Smooth muscle cell (in vitro differentiated cells): ENCODE data around the gene HMGN4. TPM values are rescaled to one million over a fixed set of nuclear protein-coding genes. Genes with fewer than 3 reads are reported as not detected.

Experiments
- DNase-seq: peaks from one replicate; lab custom pipeline; 2025; ENCODE audit not compliant: unreplicated experiment; lab: John Stamatoyannopoulos, UW
- H2AFZ ChIP-seq: fragments of 200-600 bp; sonication (generic); 2 replicates; pipeline ENCODE4 v1.6.0; 2016; ENCODE audit warnings: antibody characterized with exemption, low read depth, mild to moderate bottlenecking
- H3F3A ChIP-seq: fragments of 200-600 bp; sonication (generic); 2 replicates; pipeline ENCODE4 v1.6.0; 2017; ENCODE audit warnings: antibody characterized with exemption, low read depth
- H3K27ac ChIP-seq: fragments of 200-600 bp; sonication (generic); 2 replicates; pipeline ENCODE4 v1.5.1; 2016; ENCODE audit warnings: low read depth, mild to moderate bottlenecking
- H3K27me3 ChIP-seq: fragments of 200-600 bp; sonication (generic); 2 replicates; pipeline ENCODE4 v1.6.1; 2016; ENCODE audit warnings: low read depth, mild to moderate bottlenecking
- H3K36me3 ChIP-seq: fragments of 200-600 bp; sonication (generic); 2 replicates; pipeline ENCODE4 v1.5.1; 2016; ENCODE audit warnings: low read depth
- H3K4me1 ChIP-seq: fragments of 200-600 bp; sonication (generic); 2 replicates; pipeline ENCODE4 v1.5.1; 2016; ENCODE audit warnings: low read depth
- H3K4me2 ChIP-seq: fragments of 200-600 bp; sonication (generic); 2 replicates; pipeline ENCODE4 v1.6.0; 2016; ENCODE audit warnings: mild to moderate bottlenecking
- H3K4me3 ChIP-seq: fragments of 200-600 bp; sonication (generic); 2 replicates; pipeline ENCODE4 v1.5.1; 2016; ENCODE audit warnings: mild to moderate bottlenecking
- H3K79me2 ChIP-seq: fragments of 200-600 bp; sonication (generic); 2 replicates; pipeline ENCODE4 v1.6.0; 2016; ENCODE audit warnings: low read depth, mild to moderate bottlenecking
- H3K9ac ChIP-seq: fragments of 200-600 bp; sonication (generic); 2 replicates; pipeline ENCODE4 v1.6.0; 2016; ENCODE audit warnings: low read depth
- H3K9me3 ChIP-seq: fragments of 200-600 bp; sonication (generic); replicated peaks from 2 replicates; pipeline ENCODE4 v1.5.1; 2016; ENCODE audit warnings: low read depth
- H4K20me1 ChIP-seq: fragments of 200-600 bp; sonication (generic); 2 replicates; pipeline ENCODE4 v1.6.0; 2016; ENCODE audit warnings: low read depth
- WGBS: methylation state at CpG from one replicate; pipeline ENCODE4 v1.1.7; 2016; ENCODE audit warnings: low lambda C conversion rate; 5-methylcytosine and 5-hydroxymethylcytosine counted together
- polyA plus RNA-seq: library from polyadenylated mRNA; unstranded; fragments of >200 nt; fragmentation: Nextera tagmentation; extraction: Ambion mirVana; gene quantifications from 2 replicates; pipeline ENCODE4 v1.2.1, GENCODE V29; 2016
- total RNA-seq: library from RNA; depleted of rRNA; stranded (reverse); fragments of >200 nt; gene quantifications from 2 replicates; pipeline ENCODE4 v1.2.3, GENCODE V29; 2014
- TF ChIP-seq, protein P1 (sequence below): fragments of 200-600 bp; sonication (generic); IDR thresholded peaks from 2 replicates; pipeline ENCODE4 v1.5.1; 2017; ENCODE audit warnings: borderline replicate concordance, mild to moderate bottlenecking, antibody characterized with exemption; ENCODE audit not compliant: insufficient read depth, poor library complexity, severe bottlenecking

HMGN4 gene
- total and polyA plus RNA-seq, 2 experiments from 2014 or later: 39.4 to 53.6 TPM

DNA sequence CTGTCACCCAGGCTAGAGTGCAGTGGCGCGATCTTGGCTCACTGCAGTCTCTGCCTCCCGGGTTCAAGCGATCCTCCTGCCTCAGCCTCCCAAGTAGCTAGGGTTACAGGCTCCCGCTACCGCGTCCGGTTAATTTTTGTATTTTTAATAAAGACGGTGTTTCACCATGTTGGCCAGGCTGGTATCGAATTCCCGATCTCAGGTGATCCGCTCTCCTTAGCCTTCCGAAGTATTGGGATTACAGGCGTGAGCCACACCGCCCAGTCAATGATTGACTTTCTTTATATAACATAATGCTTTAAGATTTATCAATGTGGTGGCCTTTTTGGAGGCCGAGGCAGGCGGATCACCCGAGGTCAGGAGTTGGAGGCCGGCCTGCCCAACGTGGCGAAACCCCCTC, 50.8 kb downstream of the HMGN4 start:
- Histone ChIP-seq H3K9me3 (no peaks in the 10 kb centered on the region), H3K79me2 (no peaks in the 10 kb centered on the region), H3F3A (no peaks in the 10 kb centered on the region), H4K20me1 (no peaks in the 10 kb centered on the region), H3K4me1 (peaks cover 2% of the 10 kb centered on the region), H3K27me3 (peaks cover 28% of the 10 kb centered on the region), H3K4me2 (no peak overlapping the region), H3K36me3 (no peaks in the 10 kb centered on the region), H3K27ac (no peak overlapping the region), H3K4me3 (no peak overlapping the region), H3K9ac (no peak overlapping the region), H2AFZ (no peak overlapping the region)
- 95% methylated on average over 21 of the region's 21 CpGs for WGBS
- no peak for DNase-seq
- TF ChIP-seq, protein P1, sequence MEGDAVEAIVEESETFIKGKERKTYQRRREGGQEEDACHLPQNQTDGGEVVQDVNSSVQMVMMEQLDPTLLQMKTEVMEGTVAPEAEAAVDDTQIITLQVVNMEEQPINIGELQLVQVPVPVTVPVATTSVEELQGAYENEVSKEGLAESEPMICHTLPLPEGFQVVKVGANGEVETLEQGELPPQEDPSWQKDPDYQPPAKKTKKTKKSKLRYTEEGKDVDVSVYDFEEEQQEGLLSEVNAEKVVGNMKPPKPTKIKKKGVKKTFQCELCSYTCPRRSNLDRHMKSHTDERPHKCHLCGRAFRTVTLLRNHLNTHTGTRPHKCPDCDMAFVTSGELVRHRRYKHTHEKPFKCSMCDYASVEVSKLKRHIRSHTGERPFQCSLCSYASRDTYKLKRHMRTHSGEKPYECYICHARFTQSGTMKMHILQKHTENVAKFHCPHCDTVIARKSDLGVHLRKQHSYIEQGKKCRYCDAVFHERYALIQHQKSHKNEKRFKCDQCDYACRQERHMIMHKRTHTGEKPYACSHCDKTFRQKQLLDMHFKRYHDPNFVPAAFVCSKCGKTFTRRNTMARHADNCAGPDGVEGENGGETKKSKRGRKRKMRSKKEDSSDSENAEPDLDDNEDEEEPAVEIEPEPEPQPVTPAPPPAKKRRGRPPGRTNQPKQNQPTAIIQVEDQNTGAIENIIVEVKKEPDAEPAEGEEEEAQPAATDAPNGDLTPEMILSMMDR: no peak

GRCh38 chr6:26592649-26593048, 54.5 kb downstream of the HMGN4 start:
- H3K9ac ChIP-seq: no peak overlapping the region

GRCh38 chr6:26593278-26594130, 55.3 kb downstream of the HMGN4 start:
- Histone ChIP-seq H3K36me3 (no peaks in the 10 kb centered on the region), H3K4me1 (peaks cover 8% of the 10 kb centered on the region), H3K9ac (no peak overlapping the region), H3K4me2 (peak overlapping the region; percentile 94), H3K9me3 (no peaks in the 10 kb centered on the region), H4K20me1 (no peaks in the 10 kb centered on the region), H3K4me3 (peak overlapping the region; percentile 99), H3K27ac (no peak overlapping the region), H2AFZ (peak overlapping the region; percentile 76), H3K27me3 (no peaks in the 10 kb centered on the region), H3K79me2 (peaks cover 17% of the 10 kb centered on the region), H3F3A (no peaks in the 10 kb centered on the region)
- TF ChIP-seq, protein P1: no peak
- DNase-seq: no peak
- WGBS: 15% methylated on average over 20 of the region's 20 CpGs

More at GRCh38 chr6:26592649-26593048, 54.5 kb downstream of the HMGN4 start:
- Histone ChIP-seq H3K79me2 (peaks cover 8% of the 10 kb centered on the region), H3F3A (no peaks in the 10 kb centered on the region), H3K4me2 (no peak overlapping the region), H4K20me1 (no peaks in the 10 kb centered on the region), H3K27ac (no peak overlapping the region), H3K36me3 (no peaks in the 10 kb centered on the region), H3K9me3 (no peaks in the 10 kb centered on the region), H3K4me1 (peaks cover 8% of the 10 kb centered on the region), H3K27me3 (no peaks in the 10 kb centered on the region), H3K4me3 (no peak overlapping the region), H2AFZ (no peak overlapping the region)
- no peak for DNase-seq
- TF ChIP-seq, protein P1: no peak
- 76% methylated on average over 4 of the region's 4 CpGs for WGBS
